H4 (cell line): ENCODE data around the gene ZBTB24. TPM values are rescaled to one million over a fixed set of nuclear protein-coding genes. Genes with fewer than 3 reads are reported as not detected.

Experiments used
- DNase-seq: peaks from one replicate; pipeline ENCODE4 v3.0.0-alpha.2; 2015; ENCODE audit warnings: low spot score
- total RNA-seq: library from RNA; depleted of rRNA; stranded (reverse); fragments of >200 nt; shearing (Covaris generic); gene quantifications from 2 replicates; pipeline ENCODE4 v1.2.3, GENCODE V29; 2014; rRNA removed

The ZBTB24 gene
- total RNA-seq, 1 experiment from 2014 or later = 6.1 TPM

DNA sequence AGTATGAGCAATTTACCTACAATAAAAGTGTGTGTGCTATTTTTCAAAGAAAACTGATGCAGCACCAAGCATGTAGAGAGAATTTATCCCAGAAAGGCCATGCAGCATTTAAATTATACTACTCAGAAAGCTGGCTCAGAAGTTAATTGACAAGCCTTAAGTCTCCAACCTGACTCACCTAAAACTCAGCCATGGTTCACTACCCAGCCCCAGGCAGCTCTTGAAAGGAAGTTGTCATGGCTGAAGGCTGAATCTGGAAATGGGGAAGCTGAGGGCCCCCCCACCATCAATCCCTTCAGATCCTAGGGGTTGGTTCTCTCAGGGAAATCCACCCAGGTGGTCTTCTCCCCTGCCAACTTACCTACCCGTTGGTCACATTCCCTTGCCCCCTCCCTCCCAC lies 62.3 kb downstream of the ZBTB24 start:
- DNase-seq = no peak

DNA sequence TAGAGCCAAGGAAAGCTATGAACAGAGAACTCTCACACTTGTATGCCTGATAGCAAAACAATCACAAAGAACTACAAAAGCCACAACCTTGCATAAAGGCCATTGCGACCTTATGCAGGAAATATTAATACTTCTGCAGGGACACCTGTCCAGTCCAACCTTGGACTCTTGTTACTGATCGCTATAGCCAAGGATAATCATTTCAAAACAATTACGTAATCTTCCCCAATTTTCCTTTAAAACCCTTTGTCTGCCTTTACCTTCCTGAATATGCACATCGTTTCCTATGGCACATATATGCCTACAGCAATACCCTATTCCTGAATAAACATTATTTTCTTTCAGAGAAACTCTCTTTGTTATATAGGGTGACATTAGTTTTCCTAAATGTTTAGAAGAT lies 65.4 kb downstream of the ZBTB24 start:
- no peak for DNase-seq

Other genes with a start within 250 kb of the ZBTB24 start
- 92.0 and 115 TPM in 2 replicates for gene CD164, start 100.8 kb downstream of the ZBTB24 start, total RNA-seq
- 1.0 TPM in 1 of 2 replicates, not detected in the other for gene PPIL6, start 42.6 kb downstream of the ZBTB24 start, total RNA-seq
- gene SMPD2, start 42.5 kb downstream of the ZBTB24 start, total RNA-seq = 11.2 and 12.9 TPM in 2 replicates
- gene MICAL1, start 27.4 kb downstream of the ZBTB24 start, total RNA-seq = 3.5 and 5.8 TPM in 2 replicates
- 0.41 and 1.3 TPM in 2 replicates for gene AK9, start 208.0 kb upstream of the ZBTB24 start, total RNA-seq
- 7.8 and 9.7 TPM in 2 replicates for gene FIG4, start 208.1 kb upstream of the ZBTB24 start, total RNA-seq